ENCODE results near the gene TRAK1. TPM values are rescaled to one million over a fixed set of nuclear protein-coding genes. Genes with fewer than 3 reads are reported as not detected.

Gene TRAK1
- total RNA-seq, 1 experiment from 2014 or later, result 46.8 TPM

DNA sequence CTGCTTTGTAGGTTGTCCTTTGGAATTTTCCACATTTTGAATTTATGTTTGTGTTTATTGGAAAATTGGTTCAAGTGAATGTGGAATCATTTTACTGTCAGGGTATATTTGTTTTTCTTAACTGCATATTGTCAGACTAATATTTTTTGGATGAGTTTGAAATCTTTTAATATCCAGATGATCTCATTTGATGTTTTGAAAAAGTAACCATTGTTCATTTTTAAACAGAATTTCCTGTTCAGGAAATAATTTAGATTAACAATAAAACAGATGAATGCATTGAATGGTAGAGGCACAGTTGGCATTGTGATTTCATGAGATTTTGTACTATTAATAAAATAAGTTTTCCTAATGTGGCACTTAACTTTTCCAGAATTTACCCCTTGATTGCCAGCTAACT lies 15.5 kb downstream of the TRAK1 start:
- Histone ChIP-seq H3K9me3 (ENCODE audit: insufficient read depth, low read depth) (no peaks in the 10 kb centered on the region), H2AFZ (no peak overlapping the region), H4K20me1 (ENCODE audit: insufficient read depth) (no peaks in the 10 kb centered on the region), H3K27ac (no peak overlapping the region), H3K9me2 (ENCODE audit: insufficient read depth) (no peaks in the 10 kb centered on the region), H3K4me3 (no peak overlapping the region), H3K27me3 (ENCODE audit: insufficient read depth, low read depth) (no peaks in the 10 kb centered on the region), H3K4me2 (no peak overlapping the region), H3K4me1 (replicated peaks; ENCODE audit: insufficient read depth) (no peaks in the 10 kb centered on the region; the same call in 1 of the 2 replicates), H3K36me3 (ENCODE audit: low read depth) (no peaks in the 10 kb centered on the region), H3K79me2 (ENCODE audit: low read depth) (no peaks in the 10 kb centered on the region), H3F3A (ENCODE audit: insufficient read depth, low read depth) (no peaks in the 10 kb centered on the region)
- no TSS peak for BruUV-seq (replicated peaks)
- TF ChIP-seq, protein P1, sequence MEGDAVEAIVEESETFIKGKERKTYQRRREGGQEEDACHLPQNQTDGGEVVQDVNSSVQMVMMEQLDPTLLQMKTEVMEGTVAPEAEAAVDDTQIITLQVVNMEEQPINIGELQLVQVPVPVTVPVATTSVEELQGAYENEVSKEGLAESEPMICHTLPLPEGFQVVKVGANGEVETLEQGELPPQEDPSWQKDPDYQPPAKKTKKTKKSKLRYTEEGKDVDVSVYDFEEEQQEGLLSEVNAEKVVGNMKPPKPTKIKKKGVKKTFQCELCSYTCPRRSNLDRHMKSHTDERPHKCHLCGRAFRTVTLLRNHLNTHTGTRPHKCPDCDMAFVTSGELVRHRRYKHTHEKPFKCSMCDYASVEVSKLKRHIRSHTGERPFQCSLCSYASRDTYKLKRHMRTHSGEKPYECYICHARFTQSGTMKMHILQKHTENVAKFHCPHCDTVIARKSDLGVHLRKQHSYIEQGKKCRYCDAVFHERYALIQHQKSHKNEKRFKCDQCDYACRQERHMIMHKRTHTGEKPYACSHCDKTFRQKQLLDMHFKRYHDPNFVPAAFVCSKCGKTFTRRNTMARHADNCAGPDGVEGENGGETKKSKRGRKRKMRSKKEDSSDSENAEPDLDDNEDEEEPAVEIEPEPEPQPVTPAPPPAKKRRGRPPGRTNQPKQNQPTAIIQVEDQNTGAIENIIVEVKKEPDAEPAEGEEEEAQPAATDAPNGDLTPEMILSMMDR (conservative IDR thresholded peaks at IDR 0.05), result no peak
- no peak for TF ChIP-seq EZH2 (IDR thresholded peaks at IDR 0.05; ENCODE audit: low read depth)
- ChIA-PET CTCF (no interaction called here), POLR2A (ENCODE audit: unreplicated experiment) (no interaction called here)
- no peak for DNase-seq
- intact Hi-C loops (cut with micrococcal nuclease; ENCODE audit: unreplicated experiment), result no loop called here

DNA sequence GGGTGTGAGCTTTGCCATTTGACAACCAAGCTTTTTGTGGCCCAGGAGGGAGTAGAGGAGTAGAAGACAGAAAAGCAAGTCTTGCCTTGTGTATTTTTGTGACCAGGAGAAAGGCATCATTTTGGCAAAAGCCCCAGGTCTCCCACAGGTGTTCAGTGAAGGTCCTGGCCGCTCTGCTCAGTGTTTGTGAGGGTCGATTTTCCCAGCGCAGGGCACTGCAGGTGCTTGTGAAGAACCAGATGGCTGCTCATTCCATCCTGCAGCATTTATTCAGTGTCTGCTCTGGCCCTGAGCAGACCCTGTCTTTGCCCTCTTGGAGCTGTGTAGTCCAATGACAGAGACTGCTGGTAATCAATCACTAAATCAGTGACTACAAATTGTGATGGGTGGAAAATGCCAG lies 19.5 kb downstream of the TRAK1 start:
- intact Hi-C loops (cut with micrococcal nuclease; ENCODE audit: unreplicated experiment), result no loop called here
- no peaks in the 10 kb centered on the region for H3F3A ChIP-seq (ENCODE audit: insufficient read depth, low read depth)
- H3K9me3 ChIP-seq (ENCODE audit: insufficient read depth, low read depth), result no peaks in the 10 kb centered on the region
- no TSS peak for BruUV-seq (replicated peaks)
- no peaks in the 10 kb centered on the region for H3K9me2 ChIP-seq (ENCODE audit: insufficient read depth)
- no peak overlapping the region for H2AFZ ChIP-seq
- TF ChIP-seq, protein P1 (conservative IDR thresholded peaks at IDR 0.05), result no peak
- TF ChIP-seq EZH2 (IDR thresholded peaks at IDR 0.05; ENCODE audit: low read depth), result no peak
- no peak overlapping the region for H3K27ac ChIP-seq
- H3K27me3 ChIP-seq (ENCODE audit: insufficient read depth, low read depth), result no peaks in the 10 kb centered on the region
- no peaks in the 10 kb centered on the region for H4K20me1 ChIP-seq (ENCODE audit: insufficient read depth)
- no peaks in the 10 kb centered on the region for H3K79me2 ChIP-seq (ENCODE audit: low read depth)
- DNase-seq, result no peak
- ChIA-PET CTCF (no interaction called here), POLR2A (ENCODE audit: unreplicated experiment) (no interaction called here)
- no peak overlapping the region for H3K4me2 ChIP-seq
- no peak overlapping the region for H3K4me3 ChIP-seq
- H3K4me1 ChIP-seq (replicated peaks; ENCODE audit: insufficient read depth), result no peaks in the 10 kb centered on the region
- H3K36me3 ChIP-seq (ENCODE audit: low read depth), result no peaks in the 10 kb centered on the region

DNA sequence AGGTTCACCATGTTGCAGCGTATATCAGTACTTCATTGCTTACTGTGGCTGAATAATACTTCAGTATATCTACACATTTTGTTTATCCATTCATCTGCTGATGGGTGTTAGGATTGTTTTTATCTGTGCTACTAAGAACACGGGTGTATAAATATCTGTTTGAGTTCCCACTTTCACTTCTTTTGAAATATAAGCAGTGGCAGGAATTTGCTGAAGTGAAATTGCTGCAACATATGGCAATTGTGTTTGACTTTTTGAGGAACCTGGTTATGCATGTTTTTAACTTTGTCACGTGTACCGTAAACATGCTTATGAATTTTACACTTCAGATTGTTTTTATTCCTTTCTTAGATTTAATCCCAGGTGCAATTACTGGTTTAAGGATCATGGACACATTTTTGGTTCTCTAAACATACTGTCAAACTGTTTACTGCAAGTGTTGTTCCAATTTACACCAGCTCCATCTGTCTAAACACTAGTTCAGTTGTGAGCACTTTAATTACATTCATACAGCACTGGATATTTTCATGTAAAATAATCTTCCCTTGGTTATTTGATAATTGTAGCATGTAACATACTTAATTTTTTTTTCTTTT lies 23.1 kb downstream of the TRAK1 start:
- H3K9me2 ChIP-seq (ENCODE audit: insufficient read depth), result no peaks in the 10 kb centered on the region
- H4K20me1 ChIP-seq (ENCODE audit: insufficient read depth), result no peaks in the 10 kb centered on the region
- H3K4me2 ChIP-seq, result no peak overlapping the region
- no peaks in the 10 kb centered on the region for H3K27me3 ChIP-seq (ENCODE audit: insufficient read depth, low read depth)
- H3F3A ChIP-seq (ENCODE audit: insufficient read depth, low read depth), result no peaks in the 10 kb centered on the region
- H3K27ac ChIP-seq, result no peak overlapping the region
- H3K36me3 ChIP-seq (ENCODE audit: low read depth), result no peaks in the 10 kb centered on the region
- peaks cover 4% of the 10 kb centered on the region for H3K4me1 ChIP-seq (replicated peaks; ENCODE audit: insufficient read depth)
- no TSS peak for BruUV-seq (replicated peaks)
- H3K9me3 ChIP-seq (ENCODE audit: insufficient read depth, low read depth), result no peaks in the 10 kb centered on the region
- H3K4me3 ChIP-seq, result no peak overlapping the region
- TF ChIP-seq EZH2 (IDR thresholded peaks at IDR 0.05; ENCODE audit: low read depth), result no peak
- TF ChIP-seq, protein P1 (conservative IDR thresholded peaks at IDR 0.05), result no peak
- POLR2A ChIA-PET (ENCODE audit: unreplicated experiment), result no interaction called here
- no peaks in the 10 kb centered on the region for H3K79me2 ChIP-seq (ENCODE audit: low read depth)
- no peak overlapping the region for H2AFZ ChIP-seq
- CTCF ChIA-PET, result interaction anchor here (0.5 kb wide), 1 partner anchor 46 kb away, joined by 6 read pairs; no protein-coding TSS in a partner anchor
- intact Hi-C loops (cut with micrococcal nuclease; ENCODE audit: unreplicated experiment), result no loop called here
- DNase-seq, result no peak
